Activated T-cell treated with anti-CD3 and anti-CD28 coated beads, Interleukin-2, amount 50 U/mL, for 72 hours (primary cell): Measurements from ENCODE around the gene EED. TPM values are rescaled to one million over a fixed set of nuclear protein-coding genes. Genes with fewer than 3 reads are reported as not detected.
A peak's percentile ranks its signal among the peaks of the same experiment; 100 is the strongest.
"Not testable (repeated sequence)": the region's sequence is repeated elsewhere in the genome, so short reads cannot be mapped to it uniquely, and the experiment has no call there.

Experiments used
- ATAC-seq, 2 donors: fragments of 150-1000 bp; cut with Tn5 transposase; replicated peaks in 1 of 2; 2 replicates each; pipeline ENCODE4 v1.10.0; 2021; ENCODE audit warnings: moderate library complexity in 2 of 2, mild to moderate bottlenecking in 1 of 2
- DNase-seq, 2 donors: peaks; one replicate each; pipeline ENCODE4 v3.0.0; 2021 to 2022; ENCODE audit warnings: mixed read lengths in 1 of 2
- H3K27ac Mint-ChIP-seq: one replicate; pipeline ENCODE4 v1.8.0; 2022; ENCODE audit warnings: mild to moderate bottlenecking, moderate library complexity, mixed read lengths
- H3K27me3 Mint-ChIP-seq: one replicate; pipeline ENCODE4 v1.8.0; 2022; ENCODE audit warnings: low read depth, mixed read lengths
- H3K36me3 Mint-ChIP-seq, 2 donors: one replicate each; pipeline ENCODE4 v1.8.0; 2022; ENCODE audit warnings: mixed read lengths in 2 of 2, mild to moderate bottlenecking in 1 of 2; ENCODE audit not compliant: insufficient read depth in 2 of 2
- H3K4me1 Mint-ChIP-seq: one replicate; pipeline ENCODE4 v1.8.0; 2022; ENCODE audit warnings: low read depth, mixed read lengths
- H3K4me3 Mint-ChIP-seq, 2 donors: one replicate each; pipeline ENCODE4 v1.8.0; 2022; ENCODE audit warnings: mild to moderate bottlenecking in 2 of 2, mixed read lengths in 2 of 2, moderate library complexity in 2 of 2
- H3K9me3 Mint-ChIP-seq, 2 donors: one replicate each; pipeline ENCODE4 v1.8.0; 2022; ENCODE audit warnings: mixed read lengths in 2 of 2
- total RNA-seq, 2 donors: library from RNA; stranded (reverse); gene quantifications; one replicate each; pipeline ENCODE4 v1.2.3, GENCODE V29; 2022

The EED gene
- total RNA-seq, 2 donors from 2014 or later = 57.2 to 73.2 TPM

- Mint-ChIP-seq H3K4me1 (peaks cover 60% of the 10 kb centered on the region), H3K4me3 (peak overlapping the region; percentile 55 to 74), H3K27ac (peak overlapping the region; percentile 66), H3K36me3 (peaks cover 10 to 12% of the 10 kb centered on the region in 2 donors), H3K27me3 (no peaks in the 10 kb centered on the region), H3K9me3 (peaks cover 2% of the 10 kb centered on the region in 2 donors)
- ATAC-seq = peak; percentile 84 to 86
- peak; percentile 75 to 76 for DNase-seq
Measured at GRCh38 chr11:86292912-86293616, 48.5 kb downstream of the EED start.

GRCh38 chr11:86294026-86294425 is 49.5 kb downstream of the EED start:
- no peak for DNase-seq
- Mint-ChIP-seq H3K27ac (peak overlapping the region; percentile 66), H3K4me3 (no peak overlapping the region), H3K9me3 (peaks cover 2% of the 10 kb centered on the region in 2 donors), H3K4me1 (peaks cover 51% of the 10 kb centered on the region), H3K27me3 (no peaks in the 10 kb centered on the region), H3K36me3 (peaks cover 10 to 11% of the 10 kb centered on the region in 2 donors)
- ATAC-seq = no peak

- Mint-ChIP-seq H3K27ac (peak overlapping the region; percentile 99), H3K36me3 (peaks cover 0 to 6% of the 10 kb centered on the region in 2 donors), H3K4me3 (peak overlapping the region; percentile 99 to 100), H3K9me3 (no peaks in the 10 kb centered on the region), H3K4me1 (peaks cover 36% of the 10 kb centered on the region), H3K27me3 (no peaks in the 10 kb centered on the region)
- DNase-seq = no peak
- ATAC-seq = no peak
Measured at GRCh38 chr11:86301742-86302091, 57.2 kb downstream of the EED start.

- Mint-ChIP-seq H3K27me3 (no peaks in the 10 kb centered on the region), H3K4me1 (peaks cover 36% of the 10 kb centered on the region), H3K36me3 (peaks cover 0 to 6% of the 10 kb centered on the region in 2 donors), H3K9me3 (no peaks in the 10 kb centered on the region), H3K27ac (peak within 1 kb of the TSS; percentile 99), H3K4me3 (peak within 1 kb of the TSS; percentile 99 to 100)
- DNase-seq = peak; percentile 91 to 92
- peak; percentile 97 to 99 for ATAC-seq
Measured at GRCh38 chr11:86302092-86302793, 57.7 kb downstream of the EED start, which contains the start of gene HIKESHI. Gene HIKESHI, plus strand, starts transcription at chr11:86302240. Its CDS starts 209 bp downstream, at chr11:86302449.

- Mint-ChIP-seq H3K27ac (peak overlapping the region; percentile 99), H3K27me3 (no peaks in the 10 kb centered on the region), H3K4me1 (peaks cover 36% of the 10 kb centered on the region), H3K36me3 (peaks cover 0 to 6% of the 10 kb centered on the region in 2 donors), H3K4me3 (peak overlapping the region; percentile 99 to 100), H3K9me3 (no peaks in the 10 kb centered on the region)
- DNase-seq = no peak
- ATAC-seq = no peak
Measured at GRCh38 chr11:86303257-86303656, 58.7 kb downstream of the EED start.

GRCh38 chr11:86308710-86309109 is 64.2 kb downstream of the EED start:
- H3K36me3 Mint-ChIP-seq = peaks cover 7 to 29% of the 10 kb centered on the region in 2 donors
- ATAC-seq, DNase-seq, H3K27ac Mint-ChIP-seq, H3K4me3 Mint-ChIP-seq, H3K27me3 Mint-ChIP-seq, H3K9me3 Mint-ChIP-seq: not testable (repeated sequence)
- H3K4me1 Mint-ChIP-seq = peaks cover 42% of the 10 kb centered on the region

GRCh38 chr11:86313793-86314192 is 69.2 kb downstream of the EED start:
- H3K4me1 Mint-ChIP-seq = peaks cover 23% of the 10 kb centered on the region
- peaks cover 0 to 1% of the 10 kb centered on the region in 2 donors for H3K9me3 Mint-ChIP-seq
- H3K36me3 Mint-ChIP-seq = peaks cover 7 to 47% of the 10 kb centered on the region in 2 donors
- H3K4me3 Mint-ChIP-seq = no peak overlapping the region
- no peak overlapping the region for H3K27ac Mint-ChIP-seq
- DNase-seq = no peak
- no peaks in the 10 kb centered on the region for H3K27me3 Mint-ChIP-seq
- no peak for ATAC-seq

- no peaks in the 10 kb centered on the region for H3K27me3 Mint-ChIP-seq
- H3K27ac Mint-ChIP-seq = no peak overlapping the region
- peaks cover 0 to 1% of the 10 kb centered on the region in 2 donors for H3K9me3 Mint-ChIP-seq
- no peak for DNase-seq
- no peak overlapping the region for H3K4me3 Mint-ChIP-seq
- ATAC-seq = no peak
- H3K4me1 Mint-ChIP-seq = peaks cover 25% of the 10 kb centered on the region
- H3K36me3 Mint-ChIP-seq = peaks cover 6 to 45% of the 10 kb centered on the region in 2 donors
Measured at GRCh38 chr11:86314636-86315035, 70.1 kb downstream of the EED start.

Other genes with a start within 250 kb of the EED start
- gene PICALM, start 175.7 kb upstream of the EED start, total RNA-seq = 100 to 1,000 TPM in 1 of 2 donors, 10 to 100 TPM in 1; 70.3 to 103 TPM
- 10 to 100 TPM; 63.8 to 64.0 TPM for gene HIKESHI, start 57.5 kb downstream of the EED start, total RNA-seq
- under 1 TPM; 0.44 to 0.77 TPM for gene CCDC81, start 130.1 kb downstream of the EED start, total RNA-seq